Nephron (organoid): ENCODE data around the gene ATP8A2.

ENCODE experiments used
- H3K27ac Mint-ChIP-seq, 3 experiments: 2 replicates each; pipeline ENCODE4 v1.8.0; 2020; ENCODE audit warnings: mixed read lengths in 3 of 3, mild to moderate bottlenecking in 2 of 3, moderate library complexity in 1 of 3
- H3K27me3 Mint-ChIP-seq: 2 replicates; pipeline ENCODE4 v1.8.0; 2021; ENCODE audit warnings: low read depth, mild to moderate bottlenecking, moderate library complexity, mixed read lengths
- H3K36me3 Mint-ChIP-seq: 2 replicates; pipeline ENCODE4 v1.8.0; 2020; ENCODE audit warnings: low read depth, mixed read lengths
- H3K4me1 Mint-ChIP-seq: 2 replicates; pipeline ENCODE4 v1.8.0; 2020; ENCODE audit warnings: mixed read lengths
- H3K4me3 Mint-ChIP-seq, 3 experiments: 2 replicates each; pipeline ENCODE4 v1.8.0; 2020; ENCODE audit warnings: mild to moderate bottlenecking in 3 of 3, mixed read lengths in 3 of 3, moderate library complexity in 2 of 3
- H3K9me3 Mint-ChIP-seq: 2 replicates; pipeline ENCODE4 v1.8.0; 2020; ENCODE audit warnings: mixed read lengths
- CTCF ChIP-seq, 3 experiments: fragments of 200-600 bp; sonication (generic); IDR thresholded peaks; one replicate each; pipeline ENCODE4 v1.5.0; 2021; ENCODE audit warnings: antibody characterized with exemption in 3 of 3; ENCODE audit not compliant: unreplicated experiment in 3 of 3

The ATP8A2 gene

GRCh38 chr13:25689539-25689938 lies 317.8 kb downstream of the ATP8A2 start:
- Mint-ChIP-seq H3K4me1 (peaks cover 84% of the 10 kb centered on the region), H3K9me3 (peaks cover 3% of the 10 kb centered on the region), H3K27ac (peak overlapping the region in 2 of 3 experiments; percentile 13 to 81), H3K4me3 (peak overlapping the region in 1 of 3 experiments; percentile 22), H3K27me3 (peaks cover 3% of the 10 kb centered on the region), H3K36me3 (no peaks in the 10 kb centered on the region)
- TF ChIP-seq CTCF (IDR thresholded peaks at IDR 0.05; ENCODE audit: unreplicated experiment in 3 of 3) = no peak

GRCh38 chr13:25690582-25690981 lies 318.8 kb downstream of the ATP8A2 start:
- H3K27me3 Mint-ChIP-seq = peaks cover 3% of the 10 kb centered on the region
- no peak overlapping the region for H3K4me3 Mint-ChIP-seq
- H3K27ac Mint-ChIP-seq = peak overlapping the region in 1 of 3 experiments; percentile 81
- peaks cover 74% of the 10 kb centered on the region for H3K4me1 Mint-ChIP-seq
- no peaks in the 10 kb centered on the region for H3K36me3 Mint-ChIP-seq
- no peak for TF ChIP-seq CTCF (IDR thresholded peaks at IDR 0.05; ENCODE audit: unreplicated experiment in 3 of 3)
- H3K9me3 Mint-ChIP-seq = peaks cover 3% of the 10 kb centered on the region

GRCh38 chr13:25691654-25692053 lies 319.9 kb downstream of the ATP8A2 start:
- H3K9me3 Mint-ChIP-seq = peaks cover 6% of the 10 kb centered on the region
- peaks cover 64% of the 10 kb centered on the region for H3K4me1 Mint-ChIP-seq
- H3K4me3 Mint-ChIP-seq = peak overlapping the region in 1 of 3 experiments; percentile 42
- H3K27me3 Mint-ChIP-seq = peaks cover 3% of the 10 kb centered on the region
- H3K36me3 Mint-ChIP-seq = no peaks in the 10 kb centered on the region
- peak overlapping the region; percentile 22 to 69 (median 61) for H3K27ac Mint-ChIP-seq
- no peak for TF ChIP-seq CTCF (IDR thresholded peaks at IDR 0.05; ENCODE audit: unreplicated experiment in 3 of 3)

GRCh38 chr13:25692099-25692498 lies 320.3 kb downstream of the ATP8A2 start:
- H3K9me3 Mint-ChIP-seq = peaks cover 6% of the 10 kb centered on the region
- no peaks in the 10 kb centered on the region for H3K36me3 Mint-ChIP-seq
- no peak for TF ChIP-seq CTCF (IDR thresholded peaks at IDR 0.05; ENCODE audit: unreplicated experiment in 3 of 3)
- H3K4me1 Mint-ChIP-seq = peaks cover 60% of the 10 kb centered on the region
- H3K4me3 Mint-ChIP-seq = peak overlapping the region in 1 of 3 experiments; percentile 42
- H3K27ac Mint-ChIP-seq = peak overlapping the region; percentile 22 to 69 (median 61)
- H3K27me3 Mint-ChIP-seq = peaks cover 5% of the 10 kb centered on the region

GRCh38 chr13:25699056-25699455 lies 327.3 kb downstream of the ATP8A2 start:
- Mint-ChIP-seq H3K9me3 (peaks cover 8% of the 10 kb centered on the region), H3K4me3 (no peak overlapping the region), H3K4me1 (no peaks in the 10 kb centered on the region), H3K27ac (no peak overlapping the region), H3K36me3 (no peaks in the 10 kb centered on the region), H3K27me3 (peaks cover 8% of the 10 kb centered on the region)
- no peak for TF ChIP-seq CTCF (IDR thresholded peaks at IDR 0.05; ENCODE audit: unreplicated experiment in 3 of 3)

GRCh38 chr13:25699600-25699999 lies 327.8 kb downstream of the ATP8A2 start:
- Mint-ChIP-seq H3K9me3 (peaks cover 8% of the 10 kb centered on the region), H3K4me1 (no peaks in the 10 kb centered on the region), H3K36me3 (no peaks in the 10 kb centered on the region), H3K27ac (no peak overlapping the region), H3K4me3 (no peak overlapping the region), H3K27me3 (peaks cover 5% of the 10 kb centered on the region)
- TF ChIP-seq CTCF (IDR thresholded peaks at IDR 0.05; ENCODE audit: unreplicated experiment in 3 of 3) = no peak
